Measurements from ENCODE around the gene PPP4R4.

PPP4R4 gene

DNA sequence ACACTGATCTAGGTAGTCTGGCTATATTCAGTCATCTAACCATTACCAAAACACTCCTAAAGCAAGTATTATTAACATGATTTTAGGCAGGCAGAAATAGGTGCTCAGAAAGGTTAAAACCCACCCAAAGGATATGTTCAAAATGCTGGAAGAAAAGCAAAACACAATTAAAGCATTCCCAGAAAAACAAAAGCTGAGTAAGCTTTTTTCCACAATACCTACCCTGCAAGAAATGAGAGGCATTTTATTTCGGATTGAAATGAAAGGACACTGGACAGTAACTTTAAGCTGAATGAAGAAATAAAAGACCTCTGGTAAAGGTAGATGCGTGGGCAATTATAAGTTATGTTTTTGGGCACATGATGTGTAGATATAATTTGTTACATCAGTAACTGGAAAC, 140.8 kb downstream of the PPP4R4 start:
- TF ChIP-seq, protein P1, sequence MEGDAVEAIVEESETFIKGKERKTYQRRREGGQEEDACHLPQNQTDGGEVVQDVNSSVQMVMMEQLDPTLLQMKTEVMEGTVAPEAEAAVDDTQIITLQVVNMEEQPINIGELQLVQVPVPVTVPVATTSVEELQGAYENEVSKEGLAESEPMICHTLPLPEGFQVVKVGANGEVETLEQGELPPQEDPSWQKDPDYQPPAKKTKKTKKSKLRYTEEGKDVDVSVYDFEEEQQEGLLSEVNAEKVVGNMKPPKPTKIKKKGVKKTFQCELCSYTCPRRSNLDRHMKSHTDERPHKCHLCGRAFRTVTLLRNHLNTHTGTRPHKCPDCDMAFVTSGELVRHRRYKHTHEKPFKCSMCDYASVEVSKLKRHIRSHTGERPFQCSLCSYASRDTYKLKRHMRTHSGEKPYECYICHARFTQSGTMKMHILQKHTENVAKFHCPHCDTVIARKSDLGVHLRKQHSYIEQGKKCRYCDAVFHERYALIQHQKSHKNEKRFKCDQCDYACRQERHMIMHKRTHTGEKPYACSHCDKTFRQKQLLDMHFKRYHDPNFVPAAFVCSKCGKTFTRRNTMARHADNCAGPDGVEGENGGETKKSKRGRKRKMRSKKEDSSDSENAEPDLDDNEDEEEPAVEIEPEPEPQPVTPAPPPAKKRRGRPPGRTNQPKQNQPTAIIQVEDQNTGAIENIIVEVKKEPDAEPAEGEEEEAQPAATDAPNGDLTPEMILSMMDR (IDR thresholded peaks at IDR 0.05; ENCODE audit: low read depth, low read length, missing control alignments): no peak
- no peak overlapping the region for H3K4me3 ChIP-seq (replicated peaks; ENCODE audit: low read depth, low read length)
- DNase-seq (ENCODE audit: extremely low read depth, low read depth): no peak

GRCh38 chr14:94316692-94317091, 142.6 kb downstream of the PPP4R4 start:
- DNase-seq (ENCODE audit: extremely low read depth, low read depth): no peak
- H3K4me3 ChIP-seq (replicated peaks; ENCODE audit: low read depth, low read length): no peak overlapping the region
- TF ChIP-seq, protein P1 (IDR thresholded peaks at IDR 0.05; ENCODE audit: low read depth, low read length, missing control alignments): no peak

DNA sequence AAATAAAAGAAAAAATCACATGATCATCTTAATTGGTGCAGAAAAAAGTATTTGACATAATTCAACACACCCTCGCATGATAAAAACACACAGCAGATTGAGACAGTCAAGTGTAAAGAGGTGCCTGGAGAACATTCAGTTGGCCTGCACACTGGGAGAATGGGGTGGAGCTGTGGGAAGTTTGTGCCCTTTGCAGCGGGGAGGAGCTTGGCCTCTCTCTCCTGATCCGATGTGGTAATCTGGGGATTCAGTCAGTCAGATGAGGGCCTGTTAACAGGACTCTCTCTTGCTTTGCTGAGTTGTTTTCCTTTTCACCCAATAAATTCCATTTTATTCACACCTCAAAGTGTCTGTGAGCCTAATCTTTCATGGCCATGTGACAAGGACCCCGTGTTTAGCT, 143.1 kb downstream of the PPP4R4 start:
- H3K4me3 ChIP-seq (replicated peaks; ENCODE audit: low read depth, low read length): no peak overlapping the region
- TF ChIP-seq, protein P1 (IDR thresholded peaks at IDR 0.05; ENCODE audit: low read depth, low read length, missing control alignments): no peak
- DNase-seq (ENCODE audit: extremely low read depth, low read depth): no peak

DNA sequence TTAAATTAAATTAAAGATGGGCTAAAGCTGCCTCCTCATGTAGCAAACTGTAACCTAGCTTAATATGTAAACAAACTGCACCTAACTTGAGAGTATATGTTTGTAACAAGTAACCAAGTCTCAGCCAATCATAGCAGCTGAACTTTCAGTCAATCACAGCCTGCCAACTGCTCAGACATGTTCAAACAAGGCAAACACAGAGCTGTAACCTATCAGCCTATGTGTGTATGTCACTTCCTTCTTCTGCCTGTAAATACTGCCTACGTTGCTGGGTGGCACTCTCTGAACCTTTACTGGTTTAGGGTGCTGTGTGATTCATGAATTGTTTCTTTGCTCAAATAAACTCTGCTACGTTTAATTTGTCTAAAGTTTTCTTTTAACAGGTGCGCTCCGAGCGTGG, 146.1 kb downstream of the PPP4R4 start:
- no peak overlapping the region for H3K4me3 ChIP-seq (replicated peaks; ENCODE audit: low read depth, low read length)
- TF ChIP-seq, protein P1 (IDR thresholded peaks at IDR 0.05; ENCODE audit: low read depth, low read length, missing control alignments): no peak
- no peak for DNase-seq (ENCODE audit: extremely low read depth, low read depth)

GRCh38 chr14:94321421-94322271, 147.5 kb downstream of the PPP4R4 start:
- TF ChIP-seq, protein P1 (IDR thresholded peaks at IDR 0.05; ENCODE audit: low read depth, low read length, missing control alignments): no peak
- DNase-seq (ENCODE audit: extremely low read depth, low read depth): no peak
- H3K4me3 ChIP-seq (replicated peaks; ENCODE audit: low read depth, low read length): no peak overlapping the region

DNA sequence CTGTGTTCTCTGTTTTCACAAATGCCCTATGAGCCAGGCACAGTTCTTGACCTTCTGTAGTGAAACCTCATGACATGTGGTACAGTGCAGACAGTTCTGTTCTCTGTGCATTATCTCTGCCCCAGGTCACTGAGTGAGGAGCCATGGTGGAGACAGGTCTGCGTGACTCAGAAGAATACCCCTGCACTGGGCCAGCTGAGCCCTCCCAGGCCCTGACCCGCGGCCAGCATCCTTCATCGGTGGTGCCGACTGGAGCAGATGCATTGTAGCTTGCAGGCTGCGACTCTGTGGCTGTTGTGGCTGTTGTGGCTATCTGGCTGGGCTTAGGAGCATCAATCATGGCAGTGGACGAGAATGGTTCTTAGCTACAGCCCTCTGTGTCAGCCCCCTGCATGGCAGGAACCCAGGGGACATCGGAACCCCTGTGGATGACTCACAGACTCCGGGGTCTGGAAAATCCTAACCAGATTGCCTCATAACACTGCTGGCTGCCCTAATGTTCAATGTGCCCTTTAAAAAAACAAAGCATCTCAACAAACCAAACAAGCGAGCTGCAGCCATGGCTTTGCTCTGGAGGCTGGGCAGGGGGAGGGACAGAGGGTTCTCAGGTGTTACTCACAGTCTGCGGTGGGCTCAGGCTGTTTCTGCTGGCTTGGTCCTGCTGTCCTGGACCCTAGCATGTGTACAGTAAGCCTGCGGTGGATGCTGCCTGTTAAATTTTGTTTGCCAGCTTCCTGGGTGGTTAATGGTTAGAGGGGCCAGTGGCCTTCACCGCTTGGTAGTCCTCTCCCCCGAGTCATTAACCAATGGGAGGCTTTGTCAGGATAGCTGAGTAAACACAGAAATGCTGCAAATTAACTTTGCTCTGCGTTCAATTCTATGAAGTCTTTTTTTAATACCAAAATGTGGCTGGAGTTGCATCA, 148.8 kb downstream of the PPP4R4 start, which contains the start of gene SERPINA6:
Gene SERPINA6 (minus strand): TSS at position 689 of the 923 bp plus-strand sequence. CDS start 8,688 bp downstream, outside the sequence.
- DNase-seq (ENCODE audit: extremely low read depth, low read depth): no peak
- no peak within 1 kb of the TSS for H3K4me3 ChIP-seq (replicated peaks; ENCODE audit: low read depth, low read length)
- TF ChIP-seq, protein P1 (IDR thresholded peaks at IDR 0.05; ENCODE audit: low read depth, low read length, missing control alignments): no peak

All from HFF-Myc (cell line).